Right lobe of liver (tissue), 4 donors: ENCODE measurements around the gene BBX.

ENCODE experiments used
- CTCF ChIP-seq, 4 donors: fragments of 200-600 bp in 3 of 4; fragments of 450-650 bp in 1 of 4; IDR thresholded peaks; one replicate each; pipeline versions ENCODE4 v1.5.1 to v1.8.0; 2016 to 2022; ENCODE audit warnings: antibody characterized with exemption in 4 of 4, mild to moderate bottlenecking in 2 of 4
- POLR2A ChIP-seq: fragments of 450-650 bp; IDR thresholded peaks from one replicate; pipeline ENCODE4 v1.6.1; 2017; ENCODE audit warnings: antibody characterized with exemption, mild to moderate bottlenecking
- donor health status: DM: no; HTN: no; CAD: no.
- donor health status: DM: no; HTN: no; CAD: no.
- donor health status: DM: no; HTN: yes; CAD: no.

- no peak for TF ChIP-seq CTCF (IDR thresholded peaks at IDR 0.05)
- no peak for TF ChIP-seq POLR2A
These were observed 19.9 kb downstream of the BBX start for GRCh38 chr3:107542665-107543064.
